ENCODE data around the gene USHBP1.

The USHBP1 gene

GRCh38 chr19:17211547-17212446 is 52.7 kb downstream of the USHBP1 start:
- no peak for DNase-seq (ENCODE audit: low read depth)

DNA sequence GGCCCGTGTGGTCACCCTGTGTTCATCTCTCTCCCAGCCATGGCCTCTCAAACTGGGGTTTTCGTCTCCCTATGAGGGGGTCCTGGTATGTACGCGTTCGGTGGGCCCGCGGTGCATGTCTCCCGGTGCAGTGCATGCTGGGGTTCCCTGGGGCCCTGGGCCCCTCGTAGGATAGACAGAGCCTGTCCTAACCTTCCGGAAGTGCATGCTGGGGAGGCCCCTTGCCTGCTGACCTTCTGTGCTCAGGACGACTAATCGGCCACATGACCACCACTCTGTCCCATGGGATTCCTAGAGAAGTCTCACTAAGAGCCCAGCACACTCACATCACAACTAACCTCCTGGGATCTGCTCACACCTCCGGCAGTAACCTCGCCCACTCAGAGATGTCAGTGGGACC is 54.2 kb downstream of the USHBP1 start:
- no peak for DNase-seq (ENCODE audit: low read depth)

DNA sequence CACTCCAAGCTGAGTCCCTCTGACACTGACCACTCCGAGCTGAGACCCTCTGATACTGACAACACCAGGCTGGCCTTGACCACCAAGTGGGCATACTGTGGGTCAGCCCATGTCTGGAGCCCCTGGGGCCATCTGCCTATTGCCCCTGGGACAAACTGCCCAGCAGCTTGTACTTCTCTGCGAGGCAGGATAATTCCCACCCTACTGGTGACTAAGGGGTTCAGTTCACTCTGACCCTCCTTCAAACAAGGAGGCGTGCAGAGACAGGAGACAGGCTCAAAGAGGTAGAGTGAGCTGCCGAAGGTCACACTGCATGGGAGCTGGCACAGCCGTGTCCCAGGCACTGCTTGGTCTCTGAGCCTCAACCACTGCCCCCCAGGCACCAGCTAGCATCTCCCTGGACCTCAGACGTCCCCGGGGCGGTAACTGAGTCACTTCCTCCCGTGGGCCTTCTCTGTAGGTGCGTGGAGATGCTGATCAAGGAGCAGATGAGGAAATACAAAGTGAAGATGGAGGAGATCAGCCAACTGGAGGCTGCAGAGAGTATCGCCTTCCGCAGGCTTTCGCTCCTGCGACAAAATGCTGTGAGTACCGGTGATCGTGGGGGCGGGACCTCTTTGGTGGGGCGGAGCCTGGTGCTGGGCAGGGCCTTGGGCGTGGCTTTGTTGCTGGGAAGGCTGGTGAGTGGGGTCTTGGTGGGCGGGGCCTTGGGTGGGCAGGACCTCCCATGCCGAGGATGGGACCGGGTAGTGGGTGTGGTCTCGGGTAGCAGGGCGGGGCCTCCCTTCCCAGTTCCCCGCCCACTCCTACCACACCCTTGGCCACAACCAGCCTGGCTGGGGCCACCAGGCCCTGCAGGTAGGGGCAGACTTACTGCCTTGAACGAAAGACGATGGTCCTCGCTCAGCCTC is 55.2 kb downstream of the USHBP1 start:
- no peak for DNase-seq (ENCODE audit: low read depth)

- no peak for DNase-seq (ENCODE audit: low read depth)
Observed at GRCh38 chr19:17206736-17207581, 57.6 kb downstream of the USHBP1 start.

DNA sequence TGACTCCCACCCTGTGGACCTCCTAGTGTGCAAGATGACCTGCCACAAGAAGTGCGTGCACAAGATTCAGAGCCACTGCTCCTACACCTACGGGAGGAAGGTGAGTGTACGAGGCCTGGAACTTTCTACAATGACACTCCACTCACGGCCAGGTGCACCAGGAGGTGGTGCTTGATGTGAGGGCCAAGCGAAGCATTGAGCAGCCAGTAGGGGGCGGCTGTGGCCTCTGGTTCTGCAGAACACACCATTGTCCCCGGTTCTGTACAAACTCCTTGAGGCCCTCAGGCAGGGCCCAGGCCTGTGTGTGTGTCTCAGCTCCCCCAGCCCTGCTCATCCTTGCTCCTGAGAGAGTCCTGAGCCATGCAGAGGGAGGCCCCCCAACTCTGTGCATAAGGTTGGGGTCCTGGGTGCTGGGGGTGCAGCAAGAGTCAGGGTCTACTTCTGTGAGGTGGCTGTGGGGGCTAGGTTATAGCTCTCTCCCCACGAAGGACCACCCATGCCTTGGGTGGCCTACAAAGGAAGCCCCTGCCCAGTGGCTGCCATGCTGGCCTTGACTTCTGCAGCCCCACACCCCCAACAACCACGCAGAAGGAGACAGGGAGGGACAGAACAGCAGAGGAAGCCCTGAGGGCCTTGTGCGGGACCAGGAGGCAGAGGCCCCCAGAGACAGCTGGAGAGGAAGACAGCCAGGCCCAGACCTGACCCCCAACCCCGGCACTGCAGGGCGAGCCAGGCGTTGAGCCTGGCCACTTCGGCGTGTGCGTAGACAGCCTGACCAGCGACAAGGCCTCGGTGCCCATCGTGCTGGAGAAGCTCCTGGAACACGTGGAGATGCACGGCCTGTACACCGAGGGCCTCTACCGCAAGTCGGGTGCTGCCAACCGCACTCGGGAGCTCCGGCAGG is 59.1 kb downstream of the USHBP1 start:
- DNase-seq (ENCODE audit: low read depth), result peak; percentile 39

- DNase-seq (ENCODE audit: low read depth), result no peak
Observed at GRCh38 chr19:17202713-17203112, 61.8 kb downstream of the USHBP1 start.

- DNase-seq (ENCODE audit: low read depth), result no peak
Observed at GRCh38 chr19:17202249-17202648, 62.3 kb downstream of the USHBP1 start.

DNA sequence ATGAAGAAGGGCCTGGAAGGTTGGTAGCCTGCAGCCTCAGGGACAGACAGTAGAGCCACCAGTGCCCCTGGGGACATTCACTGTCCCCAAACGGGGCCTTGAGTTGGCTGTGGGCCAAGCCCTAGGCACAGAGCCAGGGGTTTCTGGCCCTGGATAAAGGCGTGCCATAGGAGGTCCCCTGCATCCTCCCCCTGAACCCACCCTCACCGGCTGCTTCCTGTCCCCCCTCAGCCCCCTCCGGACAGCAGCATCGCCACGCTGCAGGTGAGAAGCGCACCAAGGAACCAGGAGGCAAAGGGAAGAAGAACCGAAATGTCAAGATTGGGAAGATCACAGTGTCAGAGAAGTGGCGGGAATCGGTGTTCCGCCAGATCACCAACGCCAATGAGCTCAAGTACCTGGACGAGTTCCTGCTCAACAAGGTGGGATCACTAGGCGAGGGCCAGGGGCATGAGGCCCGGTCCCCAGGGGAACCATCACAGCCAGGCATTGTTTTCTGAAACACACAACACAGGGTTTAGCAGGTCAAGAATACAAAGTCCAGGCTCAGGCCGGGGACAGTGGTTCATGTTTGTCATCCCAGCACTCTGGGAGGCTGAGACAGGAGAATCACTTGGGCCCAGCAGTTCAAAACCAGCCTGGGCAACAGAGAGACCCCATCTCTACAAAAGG is 64.0 kb downstream of the USHBP1 start:
- no peak for DNase-seq (ENCODE audit: low read depth)
